CD4-positive, alpha-beta T cell treated with Interleukin-12 subunit alpha and Interleukin-12 subunit beta, for 1 hour (primary cell): Measurements from ENCODE around the gene MARVELD3.
"Not testable (repeated sequence)": the region's sequence is repeated elsewhere in the genome, so short reads cannot be mapped to it uniquely, and the experiment has no call there.

Experiments
- DNase-seq: peaks from one replicate; pipeline ENCODE4 v3.0.0-alpha.2; 2020

The MARVELD3 gene

DNA sequence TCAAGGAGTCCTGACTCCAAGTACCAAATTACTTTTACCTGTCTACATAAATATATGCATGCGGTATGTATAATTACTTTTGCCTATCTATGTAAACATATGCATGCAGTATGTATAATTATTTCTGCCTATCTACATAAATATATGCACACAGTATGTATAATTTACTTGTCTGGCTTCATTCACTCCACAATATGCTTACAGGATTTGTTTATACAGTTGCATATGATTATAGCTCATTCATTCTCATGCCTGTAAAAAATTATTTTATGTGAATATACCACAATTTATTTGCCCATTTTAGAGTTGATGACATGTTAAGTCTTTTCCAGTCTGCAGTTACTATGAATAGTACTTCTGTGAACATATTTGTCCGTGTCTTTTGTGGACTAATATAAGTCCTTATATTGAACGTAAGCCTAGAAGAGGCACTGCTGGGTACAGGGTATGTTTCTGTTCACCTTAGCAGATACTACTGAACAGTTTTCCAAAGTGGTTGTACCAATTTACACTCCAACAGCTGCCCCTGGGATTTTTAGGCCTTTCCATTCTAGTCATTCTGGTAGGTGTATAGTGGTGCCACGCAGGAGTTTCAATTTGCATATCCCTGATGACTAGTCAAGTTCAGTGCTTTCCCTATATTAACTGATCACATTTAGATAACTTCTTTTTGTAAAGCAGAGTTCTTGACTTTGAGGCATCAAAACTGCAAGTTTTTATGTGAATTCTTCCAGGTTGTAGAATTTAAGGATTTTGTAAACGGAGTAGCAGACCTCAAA, 47.0 kb downstream of the MARVELD3 start:
- no peak for DNase-seq

DNA sequence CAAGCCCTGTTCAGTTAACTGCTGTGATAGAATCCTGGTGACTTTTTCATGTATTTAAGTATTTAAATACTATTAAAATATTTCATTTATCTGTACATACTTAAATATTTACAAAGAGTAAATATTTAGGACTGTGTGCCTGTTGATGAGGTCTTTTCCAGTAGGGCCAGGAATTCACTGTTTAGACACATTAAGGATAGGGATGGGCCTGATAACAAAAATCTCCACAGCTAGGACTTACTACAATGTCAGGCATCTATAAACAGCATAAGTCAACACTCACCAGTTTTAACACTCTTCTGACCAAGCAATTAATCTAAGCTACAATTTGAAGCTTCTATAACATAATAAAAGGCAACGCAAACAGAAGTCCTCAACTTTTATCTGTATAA, 47.6 kb downstream of the MARVELD3 start:
- DNase-seq = no peak

- no peak for DNase-seq
Observed at GRCh38 chr16:71674229-71674628, 48.2 kb downstream of the MARVELD3 start.

DNA sequence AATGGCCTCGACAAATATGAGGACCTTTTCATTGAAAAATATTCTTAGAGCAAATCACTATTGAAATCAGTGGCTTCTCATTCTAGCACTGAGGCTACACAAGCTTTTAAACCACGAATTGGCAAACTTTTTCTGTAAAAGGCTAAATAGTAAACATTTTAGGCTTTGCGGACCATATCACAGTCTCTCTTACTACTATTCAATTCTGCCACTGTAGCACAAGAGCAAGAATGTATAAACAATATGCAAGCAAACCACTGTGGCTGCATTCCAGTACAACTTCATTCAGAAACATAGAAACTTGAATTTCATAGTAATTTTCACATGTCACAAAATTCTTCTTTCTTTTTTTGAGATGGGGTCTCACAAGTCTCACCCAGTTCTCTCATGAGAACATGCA, 49.4 kb downstream of the MARVELD3 start:
- DNase-seq = no peak

GRCh38 chr16:71676236-71676635, 50.3 kb downstream of the MARVELD3 start:
- DNase-seq = no peak

DNA sequence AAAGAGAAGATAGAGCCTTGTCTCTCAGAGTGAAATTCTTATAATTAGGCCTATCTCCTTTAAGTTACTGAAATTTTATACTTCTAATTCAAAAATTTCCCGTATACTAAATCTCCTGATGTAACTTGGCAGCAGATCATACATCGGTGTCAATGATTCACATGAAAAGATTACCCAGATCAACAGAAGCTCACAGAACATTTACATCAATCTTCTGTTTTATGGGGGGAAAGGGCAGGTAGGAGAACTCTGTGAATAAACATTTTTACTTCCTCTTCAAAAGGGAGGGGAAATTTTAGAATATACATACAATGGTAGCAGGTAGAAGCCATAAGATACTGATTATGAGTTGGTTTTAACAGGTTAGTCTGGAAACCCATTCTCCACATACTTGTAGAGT, 55.4 kb downstream of the MARVELD3 start:
- no peak for DNase-seq

- DNase-seq = not testable (repeated sequence)
Observed at GRCh38 chr16:71684280-71684679, 58.3 kb downstream of the MARVELD3 start.
